Ishikawa (cell line): ENCODE results near the gene DLGAP4.

ENCODE experiments used
- CEBPB ChIP-seq: IDR thresholded peaks from 2 replicates; pipeline ENCODE4 v1.6.1; 2012
- CREB1 ChIP-seq: IDR thresholded peaks from 2 replicates; pipeline ENCODE4 v1.6.1; 2012; ENCODE audit warnings: low read depth
- EGR1 ChIP-seq: IDR thresholded peaks from 2 replicates; pipeline ENCODE4 v1.6.1; 2012
- EP300 ChIP-seq: IDR thresholded peaks from 2 replicates; pipeline ENCODE4 v1.6.1; 2012; ENCODE audit warnings: borderline replicate concordance
- FOXM1 ChIP-seq: IDR thresholded peaks from 2 replicates; pipeline ENCODE4 v1.6.1; 2012; ENCODE audit warnings: low read depth, borderline replicate concordance
- MAX ChIP-seq: IDR thresholded peaks from 2 replicates; pipeline ENCODE4 v1.6.1; 2012
- NFIC ChIP-seq: IDR thresholded peaks from 2 replicates; pipeline ENCODE4 v1.6.1; 2012
- RAD21 ChIP-seq: IDR thresholded peaks from 2 replicates; pipeline ENCODE4 v1.6.1; 2012; ENCODE audit warnings: low read depth
- REST ChIP-seq: IDR thresholded peaks from 2 replicates; pipeline ENCODE4 v1.6.1; 2012; ENCODE audit warnings: low read depth, mild to moderate bottlenecking
- TAF1 ChIP-seq: IDR thresholded peaks from 2 replicates; pipeline ENCODE4 v1.6.1; 2012; ENCODE audit warnings: low read depth, mild to moderate bottlenecking
- TCF12 ChIP-seq: IDR thresholded peaks from 2 replicates; pipeline ENCODE4 v1.6.1; 2012; ENCODE audit warnings: low read depth
- TEAD4 ChIP-seq: IDR thresholded peaks from 2 replicates; pipeline ENCODE4 v1.6.1; 2012
- USF1 ChIP-seq: IDR thresholded peaks from 2 replicates; pipeline ENCODE4 v1.6.1; 2012
- YY1 ChIP-seq: IDR thresholded peaks from 2 replicates; pipeline ENCODE4 v1.6.1; 2012; ENCODE audit warnings: low read depth
- ZBTB7A ChIP-seq: IDR thresholded peaks from 2 replicates; pipeline ENCODE4 v1.6.1; 2012; ENCODE audit warnings: low read depth

DLGAP4 gene

GRCh38 chr20:36521526-36521925 is 215.4 kb downstream of the DLGAP4 start:
- TF ChIP-seq RAD21, result no peak
- TF ChIP-seq TAF1, result no peak
- TF ChIP-seq TCF12, result no peak
- no peak for TF ChIP-seq FOXM1
- no peak for TF ChIP-seq REST
- no peak for TF ChIP-seq TEAD4
- TF ChIP-seq USF1, result no peak
- TF ChIP-seq CREB1, result no peak
- TF ChIP-seq MAX, result no peak
- no peak for TF ChIP-seq NFIC
- no peak for TF ChIP-seq YY1
- TF ChIP-seq EP300, result no peak
- no peak for TF ChIP-seq EGR1
- no peak for TF ChIP-seq ZBTB7A
- TF ChIP-seq CEBPB, result no peak

GRCh38 chr20:36523341-36523740 is 217.2 kb downstream of the DLGAP4 start:
- TF ChIP-seq TCF12, result no peak
- no peak for TF ChIP-seq CEBPB
- no peak for TF ChIP-seq USF1
- no peak for TF ChIP-seq MAX

GRCh38 chr20:36525620-36526365 is 219.7 kb downstream of the DLGAP4 start:
- no peak for TF ChIP-seq CEBPB
- no peak for TF ChIP-seq YY1
- no peak for TF ChIP-seq REST
- no peak for TF ChIP-seq FOXM1
- TF ChIP-seq CREB1, result no peak
- no peak for TF ChIP-seq MAX
- TF ChIP-seq USF1, result no peak
- TF ChIP-seq ZBTB7A, result no peak

- TF ChIP-seq CEBPB (no peak), CREB1 (no peak), USF1 (no peak), YY1 (no peak)
Observed at GRCh38 chr20:36526521-36527011, 220.4 kb downstream of the DLGAP4 start.

GRCh38 chr20:36527331-36528125 is 221.4 kb downstream of the DLGAP4 start:
- TF ChIP-seq CEBPB, result no peak
- no peak for TF ChIP-seq RAD21
- no peak for TF ChIP-seq EP300
- no peak for TF ChIP-seq YY1
- TF ChIP-seq TCF12, result no peak
- TF ChIP-seq CREB1, result no peak
